Left renal cortex interstitium (tissue), 4 donors: ENCODE data around the gene CHST3. TPM values are rescaled to one million over a fixed set of nuclear protein-coding genes. Genes with fewer than 3 reads are reported as not detected.
"Not testable (repeated sequence)": the region's sequence is repeated elsewhere in the genome, so short reads cannot be mapped to it uniquely, and the experiment has no call there.

Source experiments
- DNase-seq, 4 donors: peaks; one replicate each; pipeline ENCODE4 v3.0.0-alpha.2; 2013; ENCODE audit warnings: low read depth in 4 of 4, low spot score in 2 of 4, missing footprints in 1 of 4
- polyA plus RNA-seq, 4 donors: library from polyadenylated mRNA; unstranded; fragments of 120-200 nt; gene quantifications; one replicate each; pipeline ENCODE4 v1.2.1, GENCODE V29; 2013; ENCODE audit not compliant: insufficient read length in 4 of 4

CHST3 gene
- polyA plus RNA-seq: 10 to 100 TPM; 17.8 to 21.7 (median 18.0) TPM

GRCh38 chr10:71964098-71964742, at the start of gene CHST3:
TSS of gene CHST3 (plus strand) at chr10:71964395. CDS start at chr10:72005843, 41,448 bp downstream.
- DNase-seq: peak in 1 of 4 donors; percentile 64

GRCh38 chr10:71916827-71917226, 47.4 kb upstream of the CHST3 start:
- DNase-seq: no peak

GRCh38 chr10:71918992-71919391, 45.2 kb upstream of the CHST3 start:
- DNase-seq: no peak

- not testable (repeated sequence) for DNase-seq
Measured at GRCh38 chr10:71919956-71920539, 44.1 kb upstream of the CHST3 start.

- DNase-seq: no peak
Measured at GRCh38 chr10:71920540-71921323, 43.5 kb upstream of the CHST3 start.

- peak in 2 of 4 donors; percentile 15 to 40 for DNase-seq
Measured at GRCh38 chr10:71921324-71922027, 42.7 kb upstream of the CHST3 start.

GRCh38 chr10:71923138-71923692, 41.0 kb upstream of the CHST3 start:
- DNase-seq: no peak

GRCh38 chr10:71924771-71925170, 39.4 kb upstream of the CHST3 start:
- DNase-seq: no peak

GRCh38 chr10:71927159-71927558, 37.0 kb upstream of the CHST3 start:
- no peak for DNase-seq

- DNase-seq: no peak
Measured at GRCh38 chr10:71927776-71928592, 36.2 kb upstream of the CHST3 start.

- no peak for DNase-seq
Measured at GRCh38 chr10:71931295-71931694, 32.9 kb upstream of the CHST3 start.

GRCh38 chr10:71933651-71934050, 30.5 kb upstream of the CHST3 start:
- DNase-seq: no peak

GRCh38 chr10:71938211-71938610, 26.0 kb upstream of the CHST3 start:
- no peak for DNase-seq

- no peak for DNase-seq
Measured at GRCh38 chr10:71939304-71939703, 24.9 kb upstream of the CHST3 start.

- no peak for DNase-seq
Measured at GRCh38 chr10:71939861-71940474, 24.2 kb upstream of the CHST3 start.

GRCh38 chr10:71940752-71941151, 23.4 kb upstream of the CHST3 start:
- DNase-seq: no peak

GRCh38 chr10:71941318-71941717, 22.9 kb upstream of the CHST3 start:
- no peak for DNase-seq

GRCh38 chr10:71945819-71946474, 18.2 kb upstream of the CHST3 start:
- DNase-seq: no peak

GRCh38 chr10:71946700-71947099, 17.5 kb upstream of the CHST3 start:
- no peak for DNase-seq
